ENCODE results near the gene ZSCAN22. TPM values are rescaled to one million over a fixed set of nuclear protein-coding genes. Genes with fewer than 3 reads are reported as not detected.

The ZSCAN22 gene
- total and polyA plus RNA-seq, 2 of the 13 experiments (the other 11 are each of a cell fraction or from before 2014, with no cell fraction given), result 2.5 to 3.5 TPM

DNA sequence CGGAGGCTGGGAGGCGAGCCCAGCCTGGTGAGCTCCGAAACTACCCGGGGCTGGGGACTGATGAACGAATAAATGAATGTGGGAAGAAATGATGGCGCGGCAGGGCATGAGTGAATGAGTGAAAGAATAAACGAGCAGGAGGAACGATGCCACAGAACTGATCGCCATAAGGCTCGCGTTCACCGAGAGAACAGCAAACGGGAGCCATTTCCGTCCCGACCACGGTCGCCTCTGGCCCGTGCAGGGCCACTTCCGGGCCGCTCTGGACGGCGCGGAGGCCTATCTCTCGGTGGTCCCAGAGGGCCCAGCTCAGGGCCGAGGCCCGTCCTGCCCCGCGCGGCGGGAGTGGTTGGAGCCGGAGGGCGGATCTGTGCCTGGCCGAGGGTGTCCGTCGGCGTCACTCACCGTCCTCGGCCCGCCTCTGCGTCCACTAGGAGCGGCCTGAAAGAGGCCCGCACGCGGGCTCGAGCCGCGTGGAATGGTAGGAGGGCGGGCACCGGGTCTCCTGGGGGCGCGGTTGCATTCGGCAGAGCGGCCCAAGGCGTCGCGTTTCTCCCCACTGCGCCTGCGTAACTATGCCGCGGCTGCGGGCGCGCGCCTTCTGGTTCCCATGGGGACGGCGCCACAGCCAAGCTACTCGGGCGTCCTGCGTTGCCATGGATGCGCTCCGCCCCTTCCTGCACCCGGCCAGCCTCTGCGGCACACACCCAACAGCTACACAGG lies 35.6 kb downstream of the ZSCAN22 start, which contains the start of gene ZNF497 (continued):
- TF ChIP-seq, protein P1, sequence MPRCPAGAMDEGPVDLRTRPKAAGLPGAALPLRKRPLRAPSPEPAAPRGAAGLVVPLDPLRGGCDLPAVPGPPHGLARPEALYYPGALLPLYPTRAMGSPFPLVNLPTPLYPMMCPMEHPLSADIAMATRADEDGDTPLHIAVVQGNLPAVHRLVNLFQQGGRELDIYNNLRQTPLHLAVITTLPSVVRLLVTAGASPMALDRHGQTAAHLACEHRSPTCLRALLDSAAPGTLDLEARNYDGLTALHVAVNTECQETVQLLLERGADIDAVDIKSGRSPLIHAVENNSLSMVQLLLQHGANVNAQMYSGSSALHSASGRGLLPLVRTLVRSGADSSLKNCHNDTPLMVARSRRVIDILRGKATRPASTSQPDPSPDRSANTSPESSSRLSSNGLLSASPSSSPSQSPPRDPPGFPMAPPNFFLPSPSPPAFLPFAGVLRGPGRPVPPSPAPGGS (CRISPR knock-in tag; IDR thresholded peaks at IDR 0.05), result no peak; the same call in none of the 2 replicates
- TF ChIP-seq ZNF354B (CRISPR knock-in tag; IDR thresholded peaks at IDR 0.05) (no peak), SIX1 (CRISPR knock-in tag; IDR thresholded peaks at IDR 0.05; ENCODE audit: borderline replicate concordance) (peak; percentile 37; the same call in 1 of the 2 replicates), ZNF546 (CRISPR knock-in tag; conservative IDR thresholded peaks at IDR 0.05) (0 out of 2 replicates have a peak, but pooled peaks have one; percentile 37), SP1 (IDR thresholded peaks at IDR 0.05) (no peak), SP1 (CRISPR knock-in tag; IDR thresholded peaks at IDR 0.05) (no peak; the same call in 1 of the 2 replicates), PAF1 (CRISPR knock-in tag; IDR thresholded peaks at IDR 0.05) (no peak), ZNF30 (CRISPR knock-in tag; IDR thresholded peaks at IDR 0.05) (no peak), ZNF768 (CRISPR knock-in tag; IDR thresholded peaks at IDR 0.05) (0 out of 2 replicates have a peak, but pooled peaks have one; percentile 10), PAWR (CRISPR knock-in tag; IDR thresholded peaks at IDR 0.05; ENCODE audit: borderline replicate concordance) (no peak), HOXA9 (CRISPR knock-in tag; IDR thresholded peaks at IDR 0.05; ENCODE audit: borderline replicate concordance) (no peak; the same call in 1 of the 2 replicates), HDAC2 (CRISPR knock-in tag; IDR thresholded peaks at IDR 0.05) (peak; percentile 82), ZNF230 (CRISPR knock-in tag; IDR thresholded peaks at IDR 0.05) (peak; percentile 72; the same call in 1 of the 2 replicates), FOXO1 (CRISPR knock-in tag; IDR thresholded peaks at IDR 0.05) (0 out of 2 replicates have a peak, but pooled peaks have one; percentile 6), ZNF883 (CRISPR knock-in tag; IDR thresholded peaks at IDR 0.05; ENCODE audit: not compliant biosample characterization) (no peak), ZNF335 (CRISPR knock-in tag; IDR thresholded peaks at IDR 0.05) (peak; percentile 86; the same call in 1 of the 2 replicates), ZNF737 (CRISPR knock-in tag; IDR thresholded peaks at IDR 0.05; ENCODE audit: borderline replicate concordance) (no peak; the same call in 1 of the 2 replicates), RFX1 (IDR thresholded peaks at IDR 0.05) (peak; percentile 100), SP4 (CRISPR knock-in tag; IDR thresholded peaks at IDR 0.05) (peak; percentile 71; the same call in 1 of the 2 replicates), CEBPG (CRISPR knock-in tag; IDR thresholded peaks at IDR 0.05) (peak; percentile 22; the same call in 1 of the 2 replicates)
- TF ChIP-seq, protein P2, sequence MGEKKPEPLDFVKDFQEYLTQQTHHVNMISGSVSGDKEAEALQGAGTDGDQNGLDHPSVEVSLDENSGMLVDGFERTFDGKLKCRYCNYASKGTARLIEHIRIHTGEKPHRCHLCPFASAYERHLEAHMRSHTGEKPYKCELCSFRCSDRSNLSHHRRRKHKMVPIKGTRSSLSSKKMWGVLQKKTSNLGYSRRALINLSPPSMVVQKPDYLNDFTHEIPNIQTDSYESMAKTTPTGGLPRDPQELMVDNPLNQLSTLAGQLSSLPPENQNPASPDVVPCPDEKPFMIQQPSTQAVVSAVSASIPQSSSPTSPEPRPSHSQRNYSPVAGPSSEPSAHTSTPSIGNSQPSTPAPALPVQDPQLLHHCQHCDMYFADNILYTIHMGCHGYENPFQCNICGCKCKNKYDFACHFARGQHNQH (CRISPR knock-in tag; IDR thresholded peaks at IDR 0.05), result peak; percentile 87
- TF ChIP-seq, protein P3, sequence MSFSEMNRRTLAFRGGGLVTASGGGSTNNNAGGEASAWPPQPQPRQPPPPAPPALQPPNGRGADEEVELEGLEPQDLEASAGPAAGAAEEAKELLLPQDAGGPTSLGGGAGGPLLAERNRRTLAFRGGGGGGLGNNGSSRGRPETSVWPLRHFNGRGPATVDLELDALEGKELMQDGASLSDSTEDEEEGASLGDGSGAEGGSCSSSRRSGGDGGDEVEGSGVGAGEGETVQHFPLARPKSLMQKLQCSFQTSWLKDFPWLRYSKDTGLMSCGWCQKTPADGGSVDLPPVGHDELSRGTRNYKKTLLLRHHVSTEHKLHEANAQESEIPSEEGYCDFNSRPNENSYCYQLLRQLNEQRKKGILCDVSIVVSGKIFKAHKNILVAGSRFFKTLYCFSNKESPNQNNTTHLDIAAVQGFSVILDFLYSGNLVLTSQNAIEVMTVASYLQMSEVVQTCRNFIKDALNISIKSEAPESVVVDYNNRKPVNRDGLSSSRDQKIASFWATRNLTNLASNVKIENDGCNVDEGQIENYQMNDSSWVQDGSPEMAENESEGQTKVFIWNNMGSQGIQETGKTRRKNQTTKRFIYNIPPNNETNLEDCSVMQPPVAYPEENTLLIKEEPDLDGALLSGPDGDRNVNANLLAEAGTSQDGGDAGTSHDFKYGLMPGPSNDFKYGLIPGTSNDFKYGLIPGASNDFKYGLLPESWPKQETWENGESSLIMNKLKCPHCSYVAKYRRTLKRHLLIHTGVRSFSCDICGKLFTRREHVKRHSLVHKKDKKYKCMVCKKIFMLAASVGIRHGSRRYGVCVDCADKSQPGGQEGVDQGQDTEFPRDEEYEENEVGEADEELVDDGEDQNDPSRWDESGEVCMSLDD (CRISPR knock-in tag; IDR thresholded peaks at IDR 0.05; ENCODE audit: borderline replicate concordance), result no peak
- TF ChIP-seq, protein P4, sequence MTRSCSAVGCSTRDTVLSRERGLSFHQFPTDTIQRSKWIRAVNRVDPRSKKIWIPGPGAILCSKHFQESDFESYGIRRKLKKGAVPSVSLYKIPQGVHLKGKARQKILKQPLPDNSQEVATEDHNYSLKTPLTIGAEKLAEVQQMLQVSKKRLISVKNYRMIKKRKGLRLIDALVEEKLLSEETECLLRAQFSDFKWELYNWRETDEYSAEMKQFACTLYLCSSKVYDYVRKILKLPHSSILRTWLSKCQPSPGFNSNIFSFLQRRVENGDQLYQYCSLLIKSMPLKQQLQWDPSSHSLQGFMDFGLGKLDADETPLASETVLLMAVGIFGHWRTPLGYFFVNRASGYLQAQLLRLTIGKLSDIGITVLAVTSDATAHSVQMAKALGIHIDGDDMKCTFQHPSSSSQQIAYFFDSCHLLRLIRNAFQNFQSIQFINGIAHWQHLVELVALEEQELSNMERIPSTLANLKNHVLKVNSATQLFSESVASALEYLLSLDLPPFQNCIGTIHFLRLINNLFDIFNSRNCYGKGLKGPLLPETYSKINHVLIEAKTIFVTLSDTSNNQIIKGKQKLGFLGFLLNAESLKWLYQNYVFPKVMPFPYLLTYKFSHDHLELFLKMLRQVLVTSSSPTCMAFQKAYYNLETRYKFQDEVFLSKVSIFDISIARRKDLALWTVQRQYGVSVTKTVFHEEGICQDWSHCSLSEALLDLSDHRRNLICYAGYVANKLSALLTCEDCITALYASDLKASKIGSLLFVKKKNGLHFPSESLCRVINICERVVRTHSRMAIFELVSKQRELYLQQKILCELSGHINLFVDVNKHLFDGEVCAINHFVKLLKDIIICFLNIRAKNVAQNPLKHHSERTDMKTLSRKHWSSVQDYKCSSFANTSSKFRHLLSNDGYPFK (CRISPR knock-in tag; IDR thresholded peaks at IDR 0.05; ENCODE audit: borderline replicate concordance), result peak; percentile 89
